ENCODE results near the gene SNX8. TPM values are rescaled to one million over a fixed set of nuclear protein-coding genes. Genes with fewer than 3 reads are reported as not detected.

Gene SNX8
- polyA plus RNA-seq, 2 of the 4 experiments (the other 2 are of a cell fraction), result 21.2 to 36.3 TPM

DNA sequence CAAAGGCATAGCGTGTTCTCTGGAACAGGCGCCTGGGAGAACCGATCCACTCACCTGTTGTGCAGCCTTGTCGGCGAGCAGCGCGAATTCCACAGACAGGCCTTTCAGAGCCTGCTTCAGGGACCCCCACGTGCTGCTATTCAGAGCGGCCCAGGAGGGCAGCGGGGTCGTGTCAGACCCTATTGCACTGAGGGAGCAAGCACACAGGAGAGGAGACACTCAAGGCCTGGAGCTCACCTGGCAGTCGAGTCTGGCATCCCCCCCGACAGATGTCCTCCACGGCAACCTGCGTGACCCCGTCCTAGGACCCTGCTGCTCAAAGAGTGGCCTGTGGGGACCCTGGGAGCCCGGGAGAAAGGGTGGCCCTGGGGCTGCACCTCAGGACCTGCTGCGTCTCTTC lies 51.1 kb downstream of the SNX8 start:
- no peak overlapping the region for H3K27ac ChIP-seq
- no peak for DNase-seq (ENCODE audit: low read depth in 1 of 2, low spot score in 1 of 2)
- H3K4me3 ChIP-seq, result no peak overlapping the region
- no peak for ATAC-seq
- no peak overlapping the region for H3K4me2 ChIP-seq
- ChIA-PET CTCF (interaction anchor here (1.1 to 1.7 kb wide), 2 partner anchors 12 to 41 kb away, joined by 3 to 5 read pairs; no protein-coding TSS in a partner anchor), POLR2A (no interaction called here)
- TF ChIP-seq RARB (CRISPR knock-in tag; IDR thresholded peaks at IDR 0.05), result no peak
- no peak for TF ChIP-seq HDAC2 (IDR thresholded peaks at IDR 0.05)
- no peak for TF ChIP-seq RFX5 (IDR thresholded peaks at IDR 0.05)
- TF ChIP-seq, protein P1, sequence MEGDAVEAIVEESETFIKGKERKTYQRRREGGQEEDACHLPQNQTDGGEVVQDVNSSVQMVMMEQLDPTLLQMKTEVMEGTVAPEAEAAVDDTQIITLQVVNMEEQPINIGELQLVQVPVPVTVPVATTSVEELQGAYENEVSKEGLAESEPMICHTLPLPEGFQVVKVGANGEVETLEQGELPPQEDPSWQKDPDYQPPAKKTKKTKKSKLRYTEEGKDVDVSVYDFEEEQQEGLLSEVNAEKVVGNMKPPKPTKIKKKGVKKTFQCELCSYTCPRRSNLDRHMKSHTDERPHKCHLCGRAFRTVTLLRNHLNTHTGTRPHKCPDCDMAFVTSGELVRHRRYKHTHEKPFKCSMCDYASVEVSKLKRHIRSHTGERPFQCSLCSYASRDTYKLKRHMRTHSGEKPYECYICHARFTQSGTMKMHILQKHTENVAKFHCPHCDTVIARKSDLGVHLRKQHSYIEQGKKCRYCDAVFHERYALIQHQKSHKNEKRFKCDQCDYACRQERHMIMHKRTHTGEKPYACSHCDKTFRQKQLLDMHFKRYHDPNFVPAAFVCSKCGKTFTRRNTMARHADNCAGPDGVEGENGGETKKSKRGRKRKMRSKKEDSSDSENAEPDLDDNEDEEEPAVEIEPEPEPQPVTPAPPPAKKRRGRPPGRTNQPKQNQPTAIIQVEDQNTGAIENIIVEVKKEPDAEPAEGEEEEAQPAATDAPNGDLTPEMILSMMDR (IDR thresholded peaks at IDR 0.05), result no peak
- no peak for TF ChIP-seq CEBPB (IDR thresholded peaks at IDR 0.05)
- TF ChIP-seq NR3C1 (IDR thresholded peaks at IDR 0.05), result no peak
- TF ChIP-seq, protein P2, sequence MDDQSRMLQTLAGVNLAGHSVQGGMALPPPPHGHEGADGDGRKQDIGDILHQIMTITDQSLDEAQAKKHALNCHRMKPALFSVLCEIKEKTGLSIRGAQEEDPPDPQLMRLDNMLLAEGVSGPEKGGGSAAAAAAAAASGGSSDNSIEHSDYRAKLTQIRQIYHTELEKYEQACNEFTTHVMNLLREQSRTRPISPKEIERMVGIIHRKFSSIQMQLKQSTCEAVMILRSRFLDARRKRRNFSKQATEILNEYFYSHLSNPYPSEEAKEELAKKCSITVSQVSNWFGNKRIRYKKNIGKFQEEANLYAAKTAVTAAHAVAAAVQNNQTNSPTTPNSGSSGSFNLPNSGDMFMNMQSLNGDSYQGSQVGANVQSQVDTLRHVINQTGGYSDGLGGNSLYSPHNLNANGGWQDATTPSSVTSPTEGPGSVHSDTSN (IDR thresholded peaks at IDR 0.05), result no peak
- TF ChIP-seq ZNF302 (CRISPR knock-in tag; IDR thresholded peaks at IDR 0.05), result no peak
- TF ChIP-seq GATA3 (IDR thresholded peaks at IDR 0.05; ENCODE audit: borderline replicate concordance), result no peak
- TF ChIP-seq KDM1A (IDR thresholded peaks at IDR 0.05; ENCODE audit: low read depth), result no peak
- TF ChIP-seq EP300 (IDR thresholded peaks at IDR 0.05), result no peak
- no peak for TF ChIP-seq JUNB (IDR thresholded peaks at IDR 0.05)
- no peak for TF ChIP-seq MYC (IDR thresholded peaks at IDR 0.05; ENCODE audit: borderline replicate concordance, low read length)
- TF ChIP-seq, protein P3, sequence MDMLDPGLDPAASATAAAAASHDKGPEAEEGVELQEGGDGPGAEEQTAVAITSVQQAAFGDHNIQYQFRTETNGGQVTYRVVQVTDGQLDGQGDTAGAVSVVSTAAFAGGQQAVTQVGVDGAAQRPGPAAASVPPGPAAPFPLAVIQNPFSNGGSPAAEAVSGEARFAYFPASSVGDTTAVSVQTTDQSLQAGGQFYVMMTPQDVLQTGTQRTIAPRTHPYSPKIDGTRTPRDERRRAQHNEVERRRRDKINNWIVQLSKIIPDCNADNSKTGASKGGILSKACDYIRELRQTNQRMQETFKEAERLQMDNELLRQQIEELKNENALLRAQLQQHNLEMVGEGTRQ (IDR thresholded peaks at IDR 0.05), result no peak
- TF ChIP-seq EHMT2 (IDR thresholded peaks at IDR 0.05; ENCODE audit: low read depth), result no peak
- no peak for TF ChIP-seq BHLHE40 (IDR thresholded peaks at IDR 0.05; ENCODE audit: low read depth, low read length)
- TF ChIP-seq, protein P4, sequence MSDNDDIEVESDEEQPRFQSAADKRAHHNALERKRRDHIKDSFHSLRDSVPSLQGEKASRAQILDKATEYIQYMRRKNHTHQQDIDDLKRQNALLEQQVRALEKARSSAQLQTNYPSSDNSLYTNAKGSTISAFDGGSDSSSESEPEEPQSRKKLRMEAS (IDR thresholded peaks at IDR 0.05), result no peak
- no peak for TF ChIP-seq MAZ (IDR thresholded peaks at IDR 0.05; ENCODE audit: borderline replicate concordance, low read depth, low read length)
- TF ChIP-seq, protein P5, sequence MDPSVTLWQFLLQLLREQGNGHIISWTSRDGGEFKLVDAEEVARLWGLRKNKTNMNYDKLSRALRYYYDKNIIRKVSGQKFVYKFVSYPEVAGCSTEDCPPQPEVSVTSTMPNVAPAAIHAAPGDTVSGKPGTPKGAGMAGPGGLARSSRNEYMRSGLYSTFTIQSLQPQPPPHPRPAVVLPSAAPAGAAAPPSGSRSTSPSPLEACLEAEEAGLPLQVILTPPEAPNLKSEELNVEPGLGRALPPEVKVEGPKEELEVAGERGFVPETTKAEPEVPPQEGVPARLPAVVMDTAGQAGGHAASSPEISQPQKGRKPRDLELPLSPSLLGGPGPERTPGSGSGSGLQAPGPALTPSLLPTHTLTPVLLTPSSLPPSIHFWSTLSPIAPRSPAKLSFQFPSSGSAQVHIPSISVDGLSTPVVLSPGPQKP (IDR thresholded peaks at IDR 0.05; ENCODE audit: low read depth, low read length), result no peak
- H3K4me1 ChIP-seq, result peaks cover 17% of the 10 kb centered on the region
- no peaks in the 10 kb centered on the region for H3K9me3 ChIP-seq
- 94% methylated on average over 13 of the region's 18 CpGs for WGBS (ENCODE audit: missing lambda C conversion rate)
- FAIRE-seq, result no peak

DNA sequence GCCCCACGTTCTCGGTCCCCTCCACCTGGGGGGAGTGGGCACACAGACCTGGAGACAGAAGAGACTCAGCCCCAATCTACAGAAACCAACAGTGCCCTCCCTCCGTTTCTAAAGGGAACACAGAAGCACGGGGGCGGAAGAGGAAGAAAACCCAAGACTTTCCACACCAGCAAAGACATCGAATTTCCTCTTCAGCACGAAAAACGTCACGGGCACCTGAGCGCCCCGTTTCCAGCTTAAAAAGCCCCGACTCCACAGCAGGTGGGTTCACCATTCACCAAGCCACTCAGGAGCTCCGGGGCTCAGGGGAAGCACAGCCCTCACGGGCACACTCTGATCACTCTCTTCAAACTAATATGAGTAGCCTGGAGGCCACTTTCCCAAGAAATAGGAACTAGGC lies 52.6 kb downstream of the SNX8 start:
- no peak for TF ChIP-seq HEYL (CRISPR knock-in tag; IDR thresholded peaks at IDR 0.05)
- TF ChIP-seq JUN (IDR thresholded peaks at IDR 0.05), result no peak
- no peak for TF ChIP-seq FOXS1 (CRISPR knock-in tag; IDR thresholded peaks at IDR 0.05)
- TF ChIP-seq JUNB (IDR thresholded peaks at IDR 0.05), result no peak
- TF ChIP-seq, protein P6, sequence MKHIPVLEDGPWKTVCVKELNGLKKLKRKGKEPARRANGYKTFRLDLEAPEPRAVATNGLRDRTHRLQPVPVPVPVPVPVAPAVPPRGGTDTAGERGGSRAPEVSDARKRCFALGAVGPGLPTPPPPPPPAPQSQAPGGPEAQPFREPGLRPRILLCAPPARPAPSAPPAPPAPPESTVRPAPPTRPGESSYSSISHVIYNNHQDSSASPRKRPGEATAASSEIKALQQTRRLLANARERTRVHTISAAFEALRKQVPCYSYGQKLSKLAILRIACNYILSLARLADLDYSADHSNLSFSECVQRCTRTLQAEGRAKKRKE (CRISPR knock-in tag; IDR thresholded peaks at IDR 0.05; ENCODE audit: low read depth), result no peak
- no peak for TF ChIP-seq BHLHE40 (IDR thresholded peaks at IDR 0.05; ENCODE audit: low read depth, low read length)
- TF ChIP-seq RARB (CRISPR knock-in tag; IDR thresholded peaks at IDR 0.05), result no peak
- no peak for TF ChIP-seq HOXB5 (CRISPR knock-in tag; IDR thresholded peaks at IDR 0.05)
- no peak for TF ChIP-seq POLR2A (IDR thresholded peaks at IDR 0.05; ENCODE audit: low read length)
- TF ChIP-seq HOXB13 (CRISPR knock-in tag; IDR thresholded peaks at IDR 0.05; ENCODE audit: low read depth), result no peak
- TF ChIP-seq ZFP36 (IDR thresholded peaks at IDR 0.05; ENCODE audit: borderline replicate concordance, partially characterized antibody), result no peak
- TF ChIP-seq KDM1A (IDR thresholded peaks at IDR 0.05; ENCODE audit: low read depth), result no peak
- no peak for TF ChIP-seq RCOR1 (IDR thresholded peaks at IDR 0.05; ENCODE audit: low read depth, low read length)
- no peak for TF ChIP-seq CBX8 (IDR thresholded peaks at IDR 0.05)
- no peak overlapping the region for H3K27ac ChIP-seq
- WGBS (ENCODE audit: missing lambda C conversion rate), result 91% methylated on average over 14 of the region's 14 CpGs
- POLR2A ChIA-PET, result no interaction called here
- no peak for ATAC-seq
- no peak for FAIRE-seq
- peaks cover 12% of the 10 kb centered on the region for H3K4me1 ChIP-seq
- no peak for DNase-seq (ENCODE audit: low read depth in 1 of 2, low spot score in 1 of 2)
- no peak overlapping the region for H3K4me3 ChIP-seq
- no peak overlapping the region for H3K4me2 ChIP-seq
- CTCF ChIA-PET, result interaction anchor here (1.0 to 2.6 kb wide), 4 partner anchors 10 to 86 kb away, joined by 3 to 10 read pairs (median 4); no protein-coding TSS in a partner anchor
- H3K9me3 ChIP-seq, result no peaks in the 10 kb centered on the region

All from A549 (cell line).